ENCODE results near the gene C22orf42.

Gene C22orf42

DNA sequence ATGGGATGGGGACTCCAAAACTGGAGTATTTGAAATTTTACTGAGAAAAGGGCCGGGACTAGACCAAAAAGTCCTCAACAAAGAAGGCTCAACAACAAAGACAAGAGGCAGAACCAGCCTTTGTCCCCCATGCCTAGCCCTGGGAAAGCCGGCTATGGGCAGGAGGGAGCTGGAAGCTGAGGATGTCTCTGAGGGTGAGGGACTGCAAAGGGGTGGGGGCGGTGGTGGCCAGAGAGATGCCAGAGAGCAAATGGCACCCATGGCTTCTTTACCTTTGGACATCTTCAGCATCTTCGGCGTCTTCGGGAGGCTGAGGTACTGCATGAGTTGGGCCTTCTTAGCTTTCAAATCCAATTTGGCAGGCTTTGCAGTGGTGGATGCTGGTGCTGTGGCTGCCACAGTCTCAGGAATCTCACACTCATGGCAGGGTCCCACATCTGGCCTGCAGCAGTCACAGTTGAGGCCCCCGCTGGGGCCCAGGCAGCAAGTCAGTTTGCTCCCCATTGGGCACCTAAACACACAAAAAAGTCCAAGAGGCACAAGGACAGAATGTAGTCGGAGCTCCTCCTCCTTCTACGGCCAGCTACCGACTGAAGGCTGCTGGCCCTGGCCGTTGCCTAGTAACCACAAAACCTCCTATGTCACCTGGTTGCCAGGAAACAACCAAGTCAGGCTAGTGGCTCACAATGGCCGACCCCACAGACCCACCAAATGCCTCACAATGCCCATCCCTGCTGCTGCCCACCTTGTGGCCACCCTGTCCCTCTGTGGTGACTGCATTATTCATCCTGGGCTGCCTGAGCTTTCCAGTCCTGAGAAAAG is at the start of gene C22orf42:
Gene C22orf42, minus strand, starts transcription at position 592 of the 822 bp plus-strand sequence. Its CDS starts 88 bp downstream, at position 504.
- H3K4me3 ChIP-seq (ENCODE audit: low read depth, low read length): no peak within 1 kb of the TSS
- TF ChIP-seq, protein P1, sequence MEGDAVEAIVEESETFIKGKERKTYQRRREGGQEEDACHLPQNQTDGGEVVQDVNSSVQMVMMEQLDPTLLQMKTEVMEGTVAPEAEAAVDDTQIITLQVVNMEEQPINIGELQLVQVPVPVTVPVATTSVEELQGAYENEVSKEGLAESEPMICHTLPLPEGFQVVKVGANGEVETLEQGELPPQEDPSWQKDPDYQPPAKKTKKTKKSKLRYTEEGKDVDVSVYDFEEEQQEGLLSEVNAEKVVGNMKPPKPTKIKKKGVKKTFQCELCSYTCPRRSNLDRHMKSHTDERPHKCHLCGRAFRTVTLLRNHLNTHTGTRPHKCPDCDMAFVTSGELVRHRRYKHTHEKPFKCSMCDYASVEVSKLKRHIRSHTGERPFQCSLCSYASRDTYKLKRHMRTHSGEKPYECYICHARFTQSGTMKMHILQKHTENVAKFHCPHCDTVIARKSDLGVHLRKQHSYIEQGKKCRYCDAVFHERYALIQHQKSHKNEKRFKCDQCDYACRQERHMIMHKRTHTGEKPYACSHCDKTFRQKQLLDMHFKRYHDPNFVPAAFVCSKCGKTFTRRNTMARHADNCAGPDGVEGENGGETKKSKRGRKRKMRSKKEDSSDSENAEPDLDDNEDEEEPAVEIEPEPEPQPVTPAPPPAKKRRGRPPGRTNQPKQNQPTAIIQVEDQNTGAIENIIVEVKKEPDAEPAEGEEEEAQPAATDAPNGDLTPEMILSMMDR (IDR thresholded peaks at IDR 0.05; ENCODE audit: low read depth, low read length): no peak
- no peak for DNase-seq (ENCODE audit: low read depth, low spot score)
- in situ Hi-C loops (cut with HindIII; ENCODE audit: low sequenced_read_pairs): no loop called here

DNA sequence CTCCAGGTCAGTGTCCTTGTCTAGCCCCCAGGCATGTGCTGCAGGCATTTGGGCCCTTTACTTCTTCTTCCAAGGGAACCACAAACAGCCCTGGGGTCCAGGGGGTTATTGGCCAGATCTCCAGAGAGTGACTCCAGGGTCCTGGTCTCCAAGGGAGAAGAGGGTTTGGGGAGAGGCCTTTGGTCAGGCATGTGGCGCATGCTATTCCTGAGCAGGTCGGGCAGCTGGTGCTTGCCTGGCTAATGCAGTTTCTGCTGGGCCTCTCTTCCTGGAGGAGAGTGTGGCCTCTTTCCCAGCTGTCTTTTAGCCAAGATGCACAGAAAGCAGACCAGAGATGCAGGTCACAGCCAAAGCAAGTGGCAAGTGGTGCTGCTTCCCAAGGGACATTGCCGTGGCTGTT is 49.6 kb upstream of the C22orf42 start:
- DNase-seq (ENCODE audit: low read depth, low spot score): no peak
- TF ChIP-seq, protein P1 (IDR thresholded peaks at IDR 0.05; ENCODE audit: low read depth, low read length): no peak

GRCh38 chr22:32207971-32208480 is 48.9 kb upstream of the C22orf42 start:
- no peak overlapping the region for H3K4me3 ChIP-seq (ENCODE audit: low read depth, low read length)
- in situ Hi-C loops (cut with HindIII; ENCODE audit: low sequenced_read_pairs): no loop called here
- TF ChIP-seq, protein P1 (IDR thresholded peaks at IDR 0.05; ENCODE audit: low read depth, low read length): no peak
- no peak for DNase-seq (ENCODE audit: low read depth, low spot score)

More for the DNA sequence above, 49.6 kb upstream of the C22orf42 start:
- in situ Hi-C loops (cut with HindIII; ENCODE audit: low sequenced_read_pairs): no loop called here
- H3K4me3 ChIP-seq (ENCODE audit: low read depth, low read length): no peak overlapping the region

DNA sequence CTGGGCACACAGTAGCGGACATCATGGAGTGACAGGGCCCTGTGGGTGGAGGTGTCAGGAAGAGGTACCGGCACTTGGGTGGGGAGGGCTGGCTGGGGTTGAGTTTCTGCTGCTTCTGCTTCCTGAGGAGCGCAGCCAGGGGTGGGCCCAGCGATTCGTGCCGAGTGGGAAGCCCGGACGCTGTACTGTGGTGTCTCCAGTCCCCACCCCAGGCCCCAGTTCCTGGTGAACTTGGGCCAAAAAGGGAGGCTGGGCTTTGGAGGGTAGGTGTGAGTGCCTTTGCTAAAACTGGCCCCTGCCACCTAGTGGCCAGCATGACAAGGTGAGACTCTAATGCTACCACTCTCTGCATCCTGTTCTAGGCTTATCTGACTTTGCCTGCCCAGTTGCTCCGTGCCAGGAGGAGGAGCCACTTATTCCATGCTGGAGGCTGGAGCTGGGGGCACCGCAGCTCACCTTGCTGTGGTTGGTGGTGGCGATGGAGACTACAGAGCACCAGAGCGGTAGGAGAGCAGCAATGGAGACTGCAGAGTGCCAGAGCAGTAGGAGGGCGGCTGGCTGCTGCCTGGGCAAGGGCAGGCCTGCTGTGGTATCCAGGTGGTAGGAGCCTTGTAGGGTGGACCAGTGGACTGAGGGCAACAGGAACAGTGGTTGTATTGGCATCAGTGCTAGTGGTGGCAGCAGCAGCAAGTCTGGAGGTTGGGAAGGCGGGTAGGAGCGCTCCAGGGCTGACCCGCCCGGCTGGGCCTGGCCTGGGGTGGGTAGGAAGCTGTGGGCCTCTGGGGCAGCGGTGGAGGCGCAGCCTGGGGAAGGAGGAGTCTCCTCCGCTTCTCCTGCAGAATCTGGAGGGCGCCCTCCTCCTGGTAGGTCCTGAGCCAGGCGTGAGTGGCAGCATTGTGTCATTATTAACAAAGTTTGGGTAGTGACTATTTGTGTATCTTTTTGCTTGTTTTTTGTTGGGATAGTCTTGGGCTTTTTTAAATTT is 48.0 kb upstream of the C22orf42 start:
- in situ Hi-C loops (cut with HindIII; ENCODE audit: low sequenced_read_pairs): no loop called here
- DNase-seq (ENCODE audit: low read depth, low spot score): peak; percentile 7

DNA sequence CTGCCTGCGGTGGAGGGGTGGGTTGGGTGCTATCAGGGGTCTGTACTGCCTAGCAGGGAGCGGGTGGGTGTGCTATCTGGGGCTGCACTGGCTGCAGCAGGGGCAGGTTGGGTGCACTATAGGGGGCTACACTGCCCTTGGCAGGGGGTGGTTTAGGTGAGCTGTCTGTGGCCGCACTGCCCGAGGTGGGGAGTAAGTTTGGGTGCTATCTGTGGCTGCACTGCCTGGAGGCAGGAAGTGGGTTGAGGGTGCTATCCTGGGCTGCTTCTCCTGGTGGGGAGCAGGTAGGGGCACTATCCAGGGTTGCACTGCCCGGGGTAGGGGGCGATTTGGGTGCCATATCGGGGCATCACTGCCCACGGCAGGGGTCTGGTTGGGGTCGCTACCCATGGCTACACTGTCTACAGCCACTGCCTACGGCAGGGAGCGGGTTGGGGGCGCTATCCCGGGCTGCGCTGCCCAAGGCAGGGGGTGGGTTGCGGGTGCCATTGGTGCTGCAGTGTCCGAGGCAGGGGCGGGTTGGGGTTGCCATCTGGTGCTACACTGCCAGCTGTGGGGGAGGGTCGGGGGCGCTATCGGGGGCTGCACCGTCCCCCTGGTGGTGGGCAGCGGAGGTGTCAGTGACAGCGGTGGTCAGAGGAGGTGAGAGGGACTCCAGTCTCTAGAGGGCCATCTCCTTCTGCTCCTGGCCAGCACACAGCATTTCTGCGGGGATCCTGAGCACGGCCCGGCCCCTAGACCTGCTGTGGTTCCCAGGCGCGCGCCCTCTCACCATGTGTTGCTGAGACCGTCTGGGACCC is 47.1 kb upstream of the C22orf42 start:
- TF ChIP-seq, protein P1 (IDR thresholded peaks at IDR 0.05; ENCODE audit: low read depth, low read length): no peak
- DNase-seq (ENCODE audit: low read depth, low spot score): no peak
- in situ Hi-C loops (cut with HindIII; ENCODE audit: low sequenced_read_pairs): no loop called here
- H3K4me3 ChIP-seq (ENCODE audit: low read depth, low read length): no peak overlapping the region

More for the DNA sequence above, 48.0 kb upstream of the C22orf42 start:
- no peak overlapping the region for H3K4me3 ChIP-seq (ENCODE audit: low read depth, low read length)
- TF ChIP-seq, protein P1 (IDR thresholded peaks at IDR 0.05; ENCODE audit: low read depth, low read length): peak; percentile 64
